KOPT-K1 (cell line): ENCODE measurements around the gene CEACAM1.
"Not testable (repeated sequence)": the region's sequence is repeated elsewhere in the genome, so short reads cannot be mapped to it uniquely, and the experiment has no call there.

ENCODE experiments used
- H3K27ac ChIP-seq: fragments of 200-600 bp; sonication (generic); 2 replicates; pipeline ENCODE4 v1.5.1; 2016; ENCODE audit warnings: antibody characterized with exemption, mild to moderate bottlenecking, low read depth, low read length; ENCODE audit not compliant: poor library complexity, severe bottlenecking
- H3K36me3 ChIP-seq: fragments of 200-600 bp; sonication (generic); 2 replicates; pipeline ENCODE4 v1.5.1; 2017; ENCODE audit warnings: antibody characterized with exemption, mild to moderate bottlenecking, low read length, moderate library complexity; ENCODE audit not compliant: insufficient read depth
- H3K9me3 ChIP-seq: fragments of 200-600 bp; sonication (generic); 2 replicates; pipeline ENCODE4 v1.5.1; 2017; ENCODE audit warnings: antibody characterized with exemption, low read length, mild to moderate bottlenecking; ENCODE audit not compliant: insufficient read depth, poor library complexity, severe bottlenecking

The CEACAM1 gene

GRCh38 chr19:42554046-42554575 is 25.8 kb upstream of the CEACAM1 start:
- no peaks in the 10 kb centered on the region for H3K36me3 ChIP-seq
- no peaks in the 10 kb centered on the region for H3K9me3 ChIP-seq
- H3K27ac ChIP-seq: no peak overlapping the region

GRCh38 chr19:42553292-42554045 is 25.2 kb upstream of the CEACAM1 start:
- Histone ChIP-seq H3K27ac (no peak overlapping the region), H3K36me3 (no peaks in the 10 kb centered on the region), H3K9me3 (no peaks in the 10 kb centered on the region)

- Histone ChIP-seq H3K9me3 (no peaks in the 10 kb centered on the region), H3K36me3 (no peaks in the 10 kb centered on the region), H3K27ac (no peak overlapping the region)
These were observed 24.1 kb upstream of the CEACAM1 start for GRCh38 chr19:42552086-42553065.

- not testable (repeated sequence) for H3K36me3 ChIP-seq, H3K9me3 ChIP-seq
These were observed 22.2 kb upstream of the CEACAM1 start for GRCh38 chr19:42550521-42550920.

GRCh38 chr19:42549067-42549466 is 20.8 kb upstream of the CEACAM1 start:
- H3K36me3 ChIP-seq, H3K9me3 ChIP-seq, H3K27ac ChIP-seq: not testable (repeated sequence)

More at GRCh38 chr19:42550521-42550920, 22.2 kb upstream of the CEACAM1 start:
- not testable (repeated sequence) for H3K27ac ChIP-seq

- Histone ChIP-seq H3K36me3 (no peaks in the 10 kb centered on the region), H3K9me3 (no peaks in the 10 kb centered on the region), H3K27ac (no peak overlapping the region)
These were observed 20.3 kb upstream of the CEACAM1 start for GRCh38 chr19:42548552-42548951.

GRCh38 chr19:42547929-42548328 is 19.6 kb upstream of the CEACAM1 start:
- no peaks in the 10 kb centered on the region for H3K9me3 ChIP-seq
- no peak overlapping the region for H3K27ac ChIP-seq
- H3K36me3 ChIP-seq: no peaks in the 10 kb centered on the region

GRCh38 chr19:42546831-42547500 is 18.7 kb upstream of the CEACAM1 start:
- Histone ChIP-seq H3K27ac (no peak overlapping the region), H3K9me3 (no peaks in the 10 kb centered on the region), H3K36me3 (no peaks in the 10 kb centered on the region)

GRCh38 chr19:42544146-42544545 is 15.9 kb upstream of the CEACAM1 start:
- no peaks in the 10 kb centered on the region for H3K9me3 ChIP-seq
- no peaks in the 10 kb centered on the region for H3K36me3 ChIP-seq
- no peak overlapping the region for H3K27ac ChIP-seq

GRCh38 chr19:42542791-42543190 is 14.5 kb upstream of the CEACAM1 start:
- no peaks in the 10 kb centered on the region for H3K9me3 ChIP-seq
- H3K27ac ChIP-seq: no peak overlapping the region
- H3K36me3 ChIP-seq: no peaks in the 10 kb centered on the region

GRCh38 chr19:42540071-42540553 is 11.8 kb upstream of the CEACAM1 start:
- H3K9me3 ChIP-seq: no peaks in the 10 kb centered on the region
- no peaks in the 10 kb centered on the region for H3K36me3 ChIP-seq
- no peak overlapping the region for H3K27ac ChIP-seq

- no peak overlapping the region for H3K27ac ChIP-seq
- H3K36me3 ChIP-seq: no peaks in the 10 kb centered on the region
- no peaks in the 10 kb centered on the region for H3K9me3 ChIP-seq
These were observed 10.8 kb upstream of the CEACAM1 start for GRCh38 chr19:42538841-42539709.

GRCh38 chr19:42535276-42535675 is 7.0 kb upstream of the CEACAM1 start:
- H3K27ac ChIP-seq, H3K9me3 ChIP-seq, H3K36me3 ChIP-seq: not testable (repeated sequence)

GRCh38 chr19:42534391-42534790 is 6.1 kb upstream of the CEACAM1 start:
- Histone ChIP-seq H3K9me3 (no peaks in the 10 kb centered on the region), H3K36me3 (no peaks in the 10 kb centered on the region)

More at GRCh38 chr19:42534391-42534790, 6.1 kb upstream of the CEACAM1 start:
- H3K27ac ChIP-seq: no peak overlapping the region
